IPS-18c (cell line): Measurements from ENCODE around the gene SDK2.

Experiments used
- H3K4me3 ChIP-seq: 2 replicates; pipeline ENCODE4 v1.7.0; 2013; ENCODE audit warnings: low read depth, mild to moderate bottlenecking, low read length, moderate library complexity; ENCODE audit not compliant: insufficient read depth
- H3K9me3 ChIP-seq: one replicate; pipeline ENCODE4 v1.6.1; 2013; ENCODE audit warnings: mild to moderate bottlenecking, low read length, moderate library complexity; ENCODE audit not compliant: control insufficient read depth, insufficient read depth

Gene SDK2

GRCh38 chr17:73498176-73498575 is 146.1 kb downstream of the SDK2 start:
- Histone ChIP-seq H3K9me3 (no peaks in the 10 kb centered on the region), H3K4me3 (no peak overlapping the region)

DNA sequence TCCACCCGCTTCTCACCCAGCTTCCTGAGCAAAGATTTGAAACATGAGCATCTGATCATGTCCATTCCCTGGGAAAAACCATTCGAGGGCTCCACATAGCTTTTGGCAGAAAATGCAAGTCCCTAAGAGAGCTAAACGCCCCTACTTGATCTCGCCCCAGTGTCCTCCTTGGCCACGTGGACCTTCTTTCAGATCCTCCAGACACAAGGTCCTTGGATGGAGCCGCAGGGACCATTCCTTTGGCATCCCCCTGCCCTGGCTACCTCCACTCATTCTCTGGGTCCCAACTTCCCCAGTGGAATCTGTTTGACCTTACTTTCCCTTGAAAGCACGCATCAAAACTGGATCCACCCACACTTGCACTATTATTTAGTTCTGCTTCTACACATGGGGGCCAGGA is 146.5 kb downstream of the SDK2 start:
- H3K9me3 ChIP-seq, result no peaks in the 10 kb centered on the region
- H3K4me3 ChIP-seq, result no peak overlapping the region

GRCh38 chr17:73496232-73496631 is 148.0 kb downstream of the SDK2 start:
- H3K9me3 ChIP-seq, result no peaks in the 10 kb centered on the region

DNA sequence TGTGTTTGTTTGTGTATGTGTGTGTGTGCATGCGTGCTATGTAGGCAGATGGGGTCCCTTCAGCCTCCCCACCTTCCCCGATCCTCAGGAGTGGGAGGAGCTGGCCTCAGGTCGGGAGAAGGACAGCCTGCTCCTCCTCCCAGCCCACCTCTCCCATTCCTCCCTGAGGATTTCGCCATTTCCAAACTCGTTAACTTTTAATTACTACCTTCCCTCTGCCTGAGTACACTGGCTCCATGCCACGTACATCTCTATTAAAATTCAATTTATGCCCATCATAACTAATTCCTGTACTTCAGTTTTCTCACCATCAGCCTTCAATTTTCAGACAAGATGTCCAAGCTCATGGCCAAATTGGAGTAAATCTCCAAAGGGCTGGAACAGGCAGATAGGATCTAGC is 148.6 kb downstream of the SDK2 start:
- Histone ChIP-seq H3K4me3 (no peak overlapping the region), H3K9me3 (no peaks in the 10 kb centered on the region)

More at GRCh38 chr17:73496232-73496631, 148.0 kb downstream of the SDK2 start:
- H3K4me3 ChIP-seq, result no peak overlapping the region

DNA sequence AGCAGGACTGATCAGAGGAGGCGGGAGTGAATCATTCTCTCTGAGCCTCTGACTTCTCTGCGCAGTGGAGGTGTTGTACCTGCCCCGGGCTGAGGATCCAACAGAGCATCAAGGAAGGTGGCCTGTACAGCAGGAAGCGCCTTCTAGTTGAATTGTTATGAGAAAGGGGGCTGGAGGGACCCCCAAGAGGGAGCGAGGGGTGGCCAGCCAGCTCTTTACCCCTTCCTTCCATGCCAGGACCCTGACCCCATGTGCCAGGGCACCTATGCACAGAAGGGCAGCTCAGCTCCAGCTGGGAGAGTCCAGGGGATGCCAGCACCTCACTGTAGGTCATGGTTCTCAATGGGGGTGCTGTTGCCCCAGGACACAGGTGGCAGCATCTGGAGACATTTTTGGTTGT is 149.3 kb downstream of the SDK2 start:
- Histone ChIP-seq H3K9me3 (no peaks in the 10 kb centered on the region), H3K4me3 (no peak overlapping the region)

GRCh38 chr17:73493956-73494926 is 150.0 kb downstream of the SDK2 start:
- no peaks in the 10 kb centered on the region for H3K9me3 ChIP-seq
- no peak overlapping the region for H3K4me3 ChIP-seq

GRCh38 chr17:73492821-73493814 is 151.1 kb downstream of the SDK2 start:
- Histone ChIP-seq H3K4me3 (no peak overlapping the region; the same call in 1 of the 2 replicates), H3K9me3 (no peaks in the 10 kb centered on the region)

GRCh38 chr17:73492125-73492820 is 152.0 kb downstream of the SDK2 start:
- H3K9me3 ChIP-seq, result peaks cover 1% of the 10 kb centered on the region
- no peak overlapping the region for H3K4me3 ChIP-seq

DNA sequence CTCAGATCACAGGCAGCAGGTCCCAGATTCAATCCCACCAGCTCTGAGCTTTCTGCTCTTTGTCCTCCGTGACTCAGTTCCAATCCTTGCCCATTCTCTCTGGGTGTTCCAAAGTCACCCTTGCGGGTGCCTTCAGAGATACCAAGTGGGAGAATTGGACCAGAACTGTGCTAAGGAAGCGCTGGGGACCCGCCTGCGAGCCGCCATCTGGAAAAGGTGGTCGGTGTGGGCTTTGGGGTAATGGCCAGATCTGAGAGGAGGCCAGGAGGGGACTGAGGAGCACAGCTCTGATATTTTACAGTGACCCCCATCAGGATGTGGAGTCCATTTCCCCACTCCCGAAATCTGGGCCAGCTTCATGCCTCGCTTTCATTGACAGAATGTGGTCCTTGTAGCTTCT is 152.6 kb downstream of the SDK2 start:
- H3K4me3 ChIP-seq, result no peak overlapping the region
- H3K9me3 ChIP-seq, result peaks cover 2% of the 10 kb centered on the region

DNA sequence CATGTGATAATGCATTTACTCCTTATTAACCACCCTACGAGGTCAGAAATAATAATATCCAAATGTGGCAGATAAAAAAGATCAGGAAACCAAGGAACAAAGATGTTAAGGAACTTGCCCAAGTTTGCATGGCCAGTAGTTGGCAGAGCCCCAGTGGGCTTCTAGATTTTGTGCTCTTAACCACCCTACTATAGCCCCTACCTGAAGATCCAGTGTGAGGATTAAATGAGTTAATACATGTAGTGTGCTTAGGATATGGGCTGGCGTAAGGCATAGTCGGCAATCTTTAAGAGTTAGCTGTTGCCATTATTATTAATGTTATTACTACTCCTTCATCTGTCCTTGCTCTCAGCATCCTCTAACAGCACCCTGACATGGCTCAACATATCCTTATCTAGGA is 153.4 kb downstream of the SDK2 start:
- Histone ChIP-seq H3K4me3 (no peak overlapping the region), H3K9me3 (peaks cover 6% of the 10 kb centered on the region)

GRCh38 chr17:73489991-73490390 is 154.3 kb downstream of the SDK2 start:
- Histone ChIP-seq H3K4me3 (no peak overlapping the region), H3K9me3 (peaks cover 12% of the 10 kb centered on the region)

- H3K4me3 ChIP-seq, result no peak overlapping the region
- peaks cover 15% of the 10 kb centered on the region for H3K9me3 ChIP-seq
Observed at GRCh38 chr17:73489333-73489732, 154.9 kb downstream of the SDK2 start.

GRCh38 chr17:73485130-73485529 is 159.1 kb downstream of the SDK2 start:
- Histone ChIP-seq H3K9me3 (peaks cover 15% of the 10 kb centered on the region), H3K4me3 (no peak overlapping the region)

DNA sequence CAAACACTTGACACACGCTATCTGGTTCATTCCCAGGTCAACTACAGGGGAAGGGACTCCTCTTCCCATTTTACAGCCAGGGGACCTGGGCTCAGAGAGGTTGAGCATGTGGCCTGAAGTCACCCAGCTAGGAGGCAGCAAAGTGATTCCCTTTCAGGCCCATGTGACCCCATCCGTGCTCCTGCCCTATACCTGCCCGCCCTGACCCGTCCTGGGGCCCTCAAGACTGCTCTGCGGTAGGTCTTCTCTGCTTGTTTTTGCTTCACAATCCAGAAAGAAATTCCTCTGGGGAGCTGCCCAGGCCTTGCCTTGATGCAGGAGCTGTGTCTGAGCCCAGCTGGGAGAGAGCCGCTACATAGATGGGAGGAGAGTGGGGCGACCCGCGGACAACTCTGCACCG is 161.4 kb downstream of the SDK2 start:
- no peak overlapping the region for H3K4me3 ChIP-seq
- peaks cover 15% of the 10 kb centered on the region for H3K9me3 ChIP-seq

DNA sequence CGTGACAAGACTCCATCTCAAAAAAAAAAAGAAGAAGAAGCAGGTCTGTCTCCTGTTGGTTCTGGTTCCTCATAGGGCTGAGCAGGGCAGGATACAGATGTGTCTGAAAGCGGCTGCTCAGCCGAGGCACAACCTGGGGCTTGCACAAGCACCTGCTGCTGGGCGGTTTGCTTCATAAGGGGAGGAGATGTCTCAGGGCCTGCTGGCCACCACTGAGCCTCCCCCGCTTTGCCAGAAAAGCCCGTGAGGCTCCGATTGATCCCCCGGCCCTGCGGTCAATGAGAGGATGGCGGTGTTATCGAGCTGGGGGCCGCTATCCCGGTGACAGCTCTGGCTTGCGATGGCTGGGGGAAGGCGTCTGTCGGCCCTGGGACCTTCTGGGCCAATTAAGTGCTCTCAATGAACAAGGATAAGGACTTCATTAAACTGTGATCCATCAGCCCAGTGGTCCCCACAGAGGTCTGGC is 162.0 kb downstream of the SDK2 start:
- H3K9me3 ChIP-seq, result peaks cover 14% of the 10 kb centered on the region
- H3K4me3 ChIP-seq, result no peak overlapping the region

DNA sequence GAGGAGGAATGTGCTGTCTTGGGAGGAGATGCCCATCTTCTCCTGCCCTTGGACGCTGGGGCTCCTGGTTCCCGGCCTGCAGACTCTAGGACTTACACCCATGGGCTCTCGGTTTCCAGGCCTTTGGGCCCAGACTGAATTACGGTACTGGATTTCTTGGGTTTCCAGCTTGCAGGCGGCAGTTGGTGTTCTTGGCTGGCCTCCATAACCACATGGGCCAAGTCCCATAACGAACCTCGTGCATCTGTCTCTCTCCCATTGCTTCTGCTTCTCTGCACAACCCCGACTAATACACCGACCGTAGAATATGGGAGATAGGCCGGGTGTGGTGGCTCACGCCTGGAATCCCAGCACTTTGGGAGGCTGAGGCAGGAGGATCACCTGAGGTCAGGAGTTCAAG is 162.6 kb downstream of the SDK2 start:
- Histone ChIP-seq H3K9me3 (peaks cover 13% of the 10 kb centered on the region), H3K4me3 (no peak overlapping the region)

DNA sequence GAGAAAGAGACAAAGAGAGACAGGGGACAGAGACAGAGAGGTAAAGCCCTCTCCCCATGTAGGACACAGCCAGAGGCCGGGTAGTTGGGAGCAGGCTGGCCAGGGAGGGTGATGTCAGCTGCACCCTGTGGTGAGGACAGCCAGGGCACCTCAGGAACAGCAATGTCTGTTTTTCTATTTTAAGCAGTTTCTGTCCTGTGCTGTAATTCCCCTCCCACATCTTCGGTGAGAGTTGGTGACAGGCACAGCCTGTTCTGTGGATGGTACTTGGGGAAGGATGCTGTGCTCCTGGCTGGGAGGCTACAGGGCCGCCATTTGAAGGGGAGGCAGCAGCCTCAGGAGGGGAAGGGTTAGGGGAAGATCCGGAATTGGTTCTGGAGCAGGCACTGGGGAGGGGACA is 163.5 kb downstream of the SDK2 start:
- peaks cover 8% of the 10 kb centered on the region for H3K9me3 ChIP-seq
- no peak overlapping the region for H3K4me3 ChIP-seq
